ENCODE data around the gene MOB2.

- TF ChIP-seq CTCF (conservative IDR thresholded peaks at IDR 0.05; ENCODE audit: low read length) = no peak
- no peak for TF ChIP-seq EZH2phosphoT487 (IDR thresholded peaks at IDR 0.05; ENCODE audit: borderline replicate concordance)
These were observed 42.8 kb downstream of the MOB2 start for GRCh38 chr11:1443737-1444136.
